Measurements from ENCODE around the gene JSRP1. TPM values are rescaled to one million over a fixed set of nuclear protein-coding genes. Genes with fewer than 3 reads are reported as not detected.

The JSRP1 gene
- total and polyA plus RNA-seq, 4 donors: 0.25 to 0.45 (median 0.39) TPM; not detected in 1

- Histone ChIP-seq H3K36me3 (ENCODE audit: control insufficient read depth in 4 of 4, insufficient read depth in 3 of 4, low read depth in 1 of 4, low read length in 3 of 4) (peaks cover 6 to 32% (median 25%) of the 10 kb centered on the region in 4 donors), H3K9me3 (ENCODE audit: control insufficient read depth in 4 of 4, low read length in 3 of 4) (no peaks in the 10 kb centered on the region), H3K4me3 (ENCODE audit: low read depth in 1 of 3, low read length in 3 of 3) (no peak within 1 kb of the TSS), H3K27ac (ENCODE audit: low read depth in 1 of 2, low read length in 2 of 2) (no peak within 1 kb of the TSS), H3K4me1 (ENCODE audit: control insufficient read depth in 4 of 4, insufficient read depth in 4 of 4, low read length in 3 of 4) (peaks cover 11 to 53% (median 26%) of the 10 kb centered on the region in 4 donors), H3K27me3 (ENCODE audit: control insufficient read depth in 4 of 4, insufficient read depth in 4 of 4, low read length in 3 of 4) (peaks cover 0 to 28% (median 1%) of the 10 kb centered on the region in 4 donors), H3K9ac (ENCODE audit: low read depth in 1 of 2, low read length in 2 of 2) (no peak within 1 kb of the TSS)
- no peak for TF ChIP-seq RAD21 (IDR thresholded peaks at IDR 0.05)
- TF ChIP-seq YY1 (IDR thresholded peaks at IDR 0.05): no peak
- TF ChIP-seq ATF3 (IDR thresholded peaks at IDR 0.05): no peak
- TF ChIP-seq HNF4G (IDR thresholded peaks at IDR 0.05): no peak
- TF ChIP-seq NR2F2 (IDR thresholded peaks at IDR 0.05): no peak
- TF ChIP-seq MAX (IDR thresholded peaks at IDR 0.05): no peak
- no peak for TF ChIP-seq CTCF (IDR thresholded peaks at IDR 0.05; ENCODE audit: low read depth, low read length, missing input control)
- no peak for TF ChIP-seq FOXA1 (IDR thresholded peaks at IDR 0.05)
- TF ChIP-seq REST (IDR thresholded peaks at IDR 0.05): no peak
- TF ChIP-seq HNF4A (conservative IDR thresholded peaks at IDR 0.05): no peak
- TF ChIP-seq SP1 (IDR thresholded peaks at IDR 0.05): no peak
- no peak for TF ChIP-seq EGR1 (IDR thresholded peaks at IDR 0.05; ENCODE audit: low read depth in 2 of 2)
- TF ChIP-seq GABPA (IDR thresholded peaks at IDR 0.05 in 1 of 2, conservative IDR thresholded peaks at IDR 0.05 in 1 of 2): no peak
- TF ChIP-seq RXRA (IDR thresholded peaks at IDR 0.05): no peak
- no peak for TF ChIP-seq JUND (IDR thresholded peaks at IDR 0.05)
- TF ChIP-seq FOXA2 (IDR thresholded peaks at IDR 0.05): no peak
- no peak for TF ChIP-seq TAF1 (conservative IDR thresholded peaks at IDR 0.05)
- DNase-seq (ENCODE audit: low spot score): no peak
- WGBS: 79% methylated on average over 27 of the region's 27 CpGs
Measured at GRCh38 chr19:2249010-2249866, 7.0 kb downstream of the JSRP1 start, which contains the start of gene AMH. Gene AMH (plus strand): TSS chr19:2249323. CDS start chr19:2249333, 10 bp downstream.
